GM12878 (cell line): Measurements from ENCODE around the gene DUSP7. TPM values are rescaled to one million over a fixed set of nuclear protein-coding genes. Genes with fewer than 3 reads are reported as not detected.

Experiments
- ATAC-seq: fragments of 200-7000 bp; cut with Tn5 transposase; 3 replicates; pipeline ENCODE4 v1.9.1; 2020; ENCODE audit warnings: mild to moderate bottlenecking, moderate library complexity
- BruUV-seq: library from RNA; stranded (reverse); fragments of 400-500 nt; replicated peaks from 2 replicates; lab custom pipeline; 2021; lab: Mats Ljungman, UMichigan
- CTCF ChIA-PET: fragments of 300-600 bp; sonication (Branson Sonifier 250); formaldehyde crosslinking; extraction: SDS; loops from one replicate; lab custom pipeline; 2021; ENCODE audit warnings: inconsistent platforms; lab: Yijun Ruan, JAX
- POLR2A ChIA-PET: fragments of 350-600 bp; formaldehyde crosslinking; extraction: SDS; loops from one replicate; lab custom pipeline; 2021; ENCODE audit warnings: inconsistent platforms; lab: Charles Lee
- RAD21 ChIA-PET: fragments of 300-600 bp; sonication (Branson Sonifier 250); formaldehyde crosslinking; loops from one replicate; lab custom pipeline; 2023; ENCODE audit warnings: antibody characterized with exemption; ENCODE audit not compliant: unreplicated experiment; lab: Charles Lee
- SMC1A ChIA-PET: fragments of 300-600 bp; sonication (Branson Sonifier 250); formaldehyde crosslinking; loops from one replicate; lab custom pipeline; 2023; ENCODE audit not compliant: unreplicated experiment, uncharacterized antibody; lab: Charles Lee
- DNase-seq: peaks from one replicate; pipeline ENCODE4 v3.0.0-alpha.2; 2011; ENCODE audit warnings: low read depth, low spot score
- FAIRE-seq: peaks from 3 replicates; lab custom pipeline; 2011; peaks lifted over from hg19 to GRCh38; lab: Jason Lieb, UNC
- H2AFZ ChIP-seq: 2 replicates; pipeline ENCODE4 v1.6.0; 2011; ENCODE audit warnings: low read depth, low read length, control low read depth; ENCODE audit not compliant: control insufficient read depth
- H3K27ac ChIP-seq: 2 replicates; pipeline ENCODE4 v1.5.1; 2011; ENCODE audit warnings: control low read depth; ENCODE audit not compliant: control insufficient read depth, insufficient read depth
- H3K27me3 ChIP-seq, 2 experiments: replicated peaks in 1 of 2; 2 replicates each; pipeline versions ENCODE4 v1.6.0 to v1.6.1; 2011; ENCODE audit warnings: low read length in 1 of 2; ENCODE audit not compliant: control insufficient read depth in 2 of 2, insufficient read depth in 2 of 2
- H3K36me3 ChIP-seq, 2 experiments: 2 replicates each; pipeline ENCODE4 v1.5.1; 2011; ENCODE audit warnings: low read length in 1 of 2; ENCODE audit not compliant: control insufficient read depth in 2 of 2, insufficient read depth in 2 of 2
- H3K4me1 ChIP-seq: 2 replicates; pipeline ENCODE4 v1.6.1; 2011; ENCODE audit warnings: mild to moderate bottlenecking, low read length, moderate library complexity, mixed read lengths; ENCODE audit not compliant: control insufficient read depth, insufficient read depth
- H3K4me2 ChIP-seq: 2 replicates; pipeline ENCODE4 v1.6.0; 2011; ENCODE audit warnings: control low read depth; ENCODE audit not compliant: control insufficient read depth, insufficient read depth
- H3K4me3 ChIP-seq: fragments of 200-600 bp; sonication (generic); 2 replicates; pipeline ENCODE4 v1.5.1; 2016
- H3K79me2 ChIP-seq: 2 replicates; pipeline ENCODE4 v1.6.0; 2011; ENCODE audit warnings: low read length; ENCODE audit not compliant: control insufficient read depth, insufficient read depth
- H3K9ac ChIP-seq: 2 replicates; pipeline ENCODE4 v1.8.0; 2011; ENCODE audit warnings: low read length, control low read depth, mixed read lengths; ENCODE audit not compliant: control insufficient read depth, insufficient read depth
- H3K9me3 ChIP-seq: replicated peaks from 3 replicates; pipeline ENCODE4 v1.5.1; 2011; ENCODE audit warnings: mild to moderate bottlenecking, low read length; ENCODE audit not compliant: control insufficient read depth, insufficient read depth
- H4K20me1 ChIP-seq: 2 replicates; pipeline ENCODE4 v1.6.0; 2011; ENCODE audit not compliant: control insufficient read depth, insufficient read depth
- KAT2A ChIP-seq: conservative IDR thresholded peaks from 2 replicates; pipeline ENCODE4 v1.6.1; 2011; ENCODE audit warnings: low read depth, low read length; ENCODE audit not compliant: control insufficient read depth
- MEF2A ChIP-seq: IDR thresholded peaks from 2 replicates; pipeline ENCODE4 v1.6.1; 2011; ENCODE audit warnings: low read depth, mild to moderate bottlenecking, low read length, moderate library complexity; ENCODE audit not compliant: insufficient read depth
- MXI1 ChIP-seq: fragments of 150-350 bp; IDR thresholded peaks from 2 replicates; pipeline ENCODE4 v1.6.1; 2011; ENCODE audit warnings: low read depth, mild to moderate bottlenecking, inconsistent platforms, low read length, improper control_type of control experiment
- SP1 ChIP-seq: IDR thresholded peaks from one replicate; pipeline ENCODE4 v1.6.1; 2011; ENCODE audit warnings: low read depth, low read length
- YBX1 ChIP-seq: fragments of 450-650 bp; IDR thresholded peaks from 2 replicates; pipeline ENCODE4 v1.6.1; 2016; ENCODE audit warnings: antibody characterized with exemption
- WGBS: methylation state at CpG from one replicate; pipeline ENCODE4 v1.1.6; 2016; ENCODE audit warnings: low lambda C conversion rate; ENCODE audit not compliant: insufficient replicate concordance, insufficient coverage; ENCODE audit errors: missing lambda C conversion rate; 5-methylcytosine and 5-hydroxymethylcytosine counted together
- in situ Hi-C: fragments of 300-500 bp; cut with MboI; formaldehyde crosslinking; loops from 9 replicates; pipeline ENCODE4 v1.14.3; 2018; ENCODE audit warnings: mixed read lengths
- intact Hi-C: fragments of 100-400 bp; cut with micrococcal nuclease; formaldehyde crosslinking; loops from one replicate; pipeline ENCODE4 v1.14.2; 2022; ENCODE audit not compliant: unreplicated experiment
- polyA plus RNA-seq, 11 experiments: library from polyadenylated mRNA; depleted of rRNA in 4 of 11; unstranded in 6 of 11; stranded (reverse) in 5 of 11; fragments of >200 nt; fragmentation: Nextera tagmentation in 4 of 11; fragmentation: Illumina TruSeq in 1 of 11; extraction: Ambion mirVana in 4 of 11; extraction: Trizol in 1 of 11; gene quantifications; 1 replicate in 1 of 11; 2 replicates in 10 of 11; pipeline versions ENCODE4 v1.2.1 to v1.2.3, GENCODE V29; 2011 to 2016; ENCODE audit warnings: inconsistent platforms in 2 of 11, missing spikeins in 2 of 11, low read depth in 1 of 11
- total RNA-seq, 4 experiments: library from RNA; depleted of rRNA in 3 of 4; stranded (reverse); fragments of >200 nt in 3 of 4; fragmentation: Illumina TruSeq in 1 of 4; extraction: Trizol in 1 of 4; gene quantifications; 2 replicates each; pipeline versions ENCODE4 v1.2.1 to v1.2.3, GENCODE V29; 2013 to 2021
- TF ChIP-seq, protein P1 (sequence below): fragments of 150-350 bp; IDR thresholded peaks from 2 replicates; pipeline ENCODE4 v1.6.1; 2016; ENCODE audit warnings: low read depth, low read length
- TF ChIP-seq, protein P2 (sequence below): IDR thresholded peaks from 2 replicates; pipeline ENCODE4 v1.6.1; 2011; ENCODE audit warnings: borderline replicate concordance, low read depth, mild to moderate bottlenecking, moderate library complexity, mixed read lengths, low read length; ENCODE audit not compliant: insufficient read depth; ENCODE audit errors: extremely low read length

The DUSP7 gene
- total and polyA plus RNA-seq, 10 of the 15 experiments (the other 5 are each of a cell fraction or from before 2014, with no cell fraction given) = 0.73 to 17.0 (median 7.9) TPM

DNA sequence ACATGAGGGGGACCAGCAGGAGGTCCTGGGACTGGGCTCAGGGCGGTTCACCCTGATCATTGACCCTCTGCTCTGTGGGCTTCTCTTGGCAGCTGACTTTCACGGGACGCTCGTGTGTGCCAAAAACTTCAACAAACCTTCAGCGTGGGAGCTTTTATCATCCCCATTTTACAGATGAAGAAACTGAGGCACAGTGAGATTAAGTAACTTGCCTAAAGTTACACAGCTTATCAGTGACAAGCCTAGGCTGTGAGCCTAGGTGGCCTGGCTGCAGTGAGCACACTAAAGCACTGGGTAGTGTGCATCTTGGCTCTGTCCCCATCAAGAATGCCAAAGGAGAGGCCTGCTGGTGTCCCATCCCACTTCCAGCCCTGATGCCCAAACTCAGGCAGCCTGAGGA is 23.6 kb upstream of the DUSP7 start:
- ChIA-PET RAD21 (no interaction called here), POLR2A (no interaction called here), SMC1A (no interaction called here), CTCF (no interaction called here)
- FAIRE-seq = no peak
- no peaks in the 10 kb centered on the region for H4K20me1 ChIP-seq
- H3K4me3 ChIP-seq = no peak overlapping the region
- no peak for ATAC-seq
- no peak overlapping the region for H3K27ac ChIP-seq
- H3K9ac ChIP-seq = no peak overlapping the region
- H3K27me3 ChIP-seq = no peaks in the 10 kb centered on the region
- peaks cover 0 to 2% of the 10 kb centered on the region in 2 experiments; a peak in 3 of 4 replicates for H3K36me3 ChIP-seq
- no TSS peak for BruUV-seq
- H3K79me2 ChIP-seq = no peaks in the 10 kb centered on the region
- no peak for DNase-seq
- no peak overlapping the region for H3K4me2 ChIP-seq
- H3K4me1 ChIP-seq = no peaks in the 10 kb centered on the region
- intact Hi-C loops (no loop called here), in situ Hi-C loops (no loop called here)
- H3K9me3 ChIP-seq = no peaks in the 10 kb centered on the region
- TF ChIP-seq, protein P1, sequence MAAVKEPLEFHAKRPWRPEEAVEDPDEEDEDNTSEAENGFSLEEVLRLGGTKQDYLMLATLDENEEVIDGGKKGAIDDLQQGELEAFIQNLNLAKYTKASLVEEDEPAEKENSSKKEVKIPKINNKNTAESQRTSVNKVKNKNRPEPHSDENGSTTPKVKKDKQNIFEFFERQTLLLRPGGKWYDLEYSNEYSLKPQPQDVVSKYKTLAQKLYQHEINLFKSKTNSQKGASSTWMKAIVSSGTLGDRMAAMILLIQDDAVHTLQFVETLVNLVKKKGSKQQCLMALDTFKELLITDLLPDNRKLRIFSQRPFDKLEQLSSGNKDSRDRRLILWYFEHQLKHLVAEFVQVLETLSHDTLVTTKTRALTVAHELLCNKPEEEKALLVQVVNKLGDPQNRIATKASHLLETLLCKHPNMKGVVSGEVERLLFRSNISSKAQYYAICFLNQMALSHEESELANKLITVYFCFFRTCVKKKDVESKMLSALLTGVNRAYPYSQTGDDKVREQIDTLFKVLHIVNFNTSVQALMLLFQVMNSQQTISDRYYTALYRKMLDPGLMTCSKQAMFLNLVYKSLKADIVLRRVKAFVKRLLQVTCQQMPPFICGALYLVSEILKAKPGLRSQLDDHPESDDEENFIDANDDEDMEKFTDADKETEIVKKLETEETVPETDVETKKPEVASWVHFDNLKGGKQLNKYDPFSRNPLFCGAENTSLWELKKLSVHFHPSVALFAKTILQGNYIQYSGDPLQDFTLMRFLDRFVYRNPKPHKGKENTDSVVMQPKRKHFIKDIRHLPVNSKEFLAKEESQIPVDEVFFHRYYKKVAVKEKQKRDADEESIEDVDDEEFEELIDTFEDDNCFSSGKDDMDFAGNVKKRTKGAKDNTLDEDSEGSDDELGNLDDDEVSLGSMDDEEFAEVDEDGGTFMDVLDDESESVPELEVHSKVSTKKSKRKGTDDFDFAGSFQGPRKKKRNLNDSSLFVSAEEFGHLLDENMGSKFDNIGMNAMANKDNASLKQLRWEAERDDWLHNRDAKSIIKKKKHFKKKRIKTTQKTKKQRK = no peak
- TF ChIP-seq KAT2A (no peak), MEF2A (no peak), YBX1 (no peak), SP1 (no peak), MXI1 (no peak)
- TF ChIP-seq, protein P2, sequence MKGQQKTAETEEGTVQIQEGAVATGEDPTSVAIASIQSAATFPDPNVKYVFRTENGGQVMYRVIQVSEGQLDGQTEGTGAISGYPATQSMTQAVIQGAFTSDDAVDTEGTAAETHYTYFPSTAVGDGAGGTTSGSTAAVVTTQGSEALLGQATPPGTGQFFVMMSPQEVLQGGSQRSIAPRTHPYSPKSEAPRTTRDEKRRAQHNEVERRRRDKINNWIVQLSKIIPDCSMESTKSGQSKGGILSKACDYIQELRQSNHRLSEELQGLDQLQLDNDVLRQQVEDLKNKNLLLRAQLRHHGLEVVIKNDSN = no peak
- H2AFZ ChIP-seq = no peak overlapping the region
- 96% methylated on average over 5 of the region's 5 CpGs for WGBS
